Left cardiac atrium (tissue), 4 donors: ENCODE measurements around the gene WDR83. TPM values are rescaled to one million over a fixed set of nuclear protein-coding genes. Genes with fewer than 3 reads are reported as not detected.
"Not testable (repeated sequence)": the region's sequence is repeated elsewhere in the genome, so short reads cannot be mapped to it uniquely, and the experiment has no call there.

Experiments used
- ATAC-seq, 2 donors: fragments of 200-7000 bp; cut with Tn5 transposase; one replicate each; pipeline ENCODE4 v1.9.1; 2020; ENCODE audit warnings: mild to moderate bottlenecking in 2 of 2, moderate library complexity in 2 of 2
- DNase-seq: peaks from one replicate; pipeline ENCODE4 v3.0.0-alpha.2; 2020
- intact Hi-C, 2 donors: fragments of 100-400 bp; cut with DNase I; formaldehyde crosslinking; loops; one replicate each; pipeline versions ENCODE4 v1.14.1 to v1.15.1; 2022 to 2023
- total RNA-seq, 2 donors: library from RNA; stranded (reverse); fragmentation: NEBNext Ultra II Directional; extraction: Animal tissue kit (Norgen Biotek cat#: 25700); gene quantifications; one replicate each; pipeline ENCODE4 v1.2.1, GENCODE V29; 2021
- donor health status: DM: no; HTN: yes; CAD: no.
- donor health status: DM: no; HTN: yes; CAD: no; lungs with severe emphysema.
- donor health status: DM: yes; HTN: yes; CAD: no.
- donor health status: Dilated cardiomyopathy.

Gene WDR83
- total RNA-seq, 2 donors from 2014 or later = 7.8 to 8.0 TPM

DNA sequence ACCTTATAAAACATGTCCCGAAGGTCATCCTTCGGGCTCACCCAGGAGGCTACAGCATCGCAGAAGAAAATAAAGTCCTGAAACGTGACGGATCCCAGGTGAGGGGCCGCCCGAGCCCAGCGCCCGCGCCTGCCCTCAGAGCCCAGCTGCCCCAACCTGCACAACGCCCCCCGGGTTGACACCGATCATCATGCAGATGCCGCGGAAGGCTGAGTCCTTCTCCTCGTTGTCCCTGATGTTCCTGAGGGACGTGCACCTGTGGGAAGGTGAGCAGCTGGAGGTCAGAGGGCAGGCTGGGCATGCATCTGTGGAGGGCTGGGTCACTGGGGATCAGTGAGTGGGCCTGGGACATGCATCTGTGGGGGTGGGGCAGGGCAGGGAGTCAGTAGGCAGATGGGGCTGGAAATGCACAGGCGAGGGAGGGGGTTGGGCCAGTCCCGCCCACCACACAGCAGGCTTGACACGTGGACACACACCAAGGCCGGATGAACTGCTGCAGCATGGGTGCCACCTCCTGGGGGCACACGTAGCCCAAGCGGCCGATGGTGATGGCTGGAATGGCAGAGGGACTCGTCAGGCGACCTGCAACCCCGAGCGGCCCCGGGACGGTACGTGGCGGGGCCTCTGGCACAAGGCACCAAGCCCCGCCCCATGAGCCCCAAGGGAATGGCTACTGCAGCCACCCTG is 35.1 kb downstream of the WDR83 start:
- DNase-seq (no peak), ATAC-seq (no peak)
- intact Hi-C loops = no loop called here

DNA sequence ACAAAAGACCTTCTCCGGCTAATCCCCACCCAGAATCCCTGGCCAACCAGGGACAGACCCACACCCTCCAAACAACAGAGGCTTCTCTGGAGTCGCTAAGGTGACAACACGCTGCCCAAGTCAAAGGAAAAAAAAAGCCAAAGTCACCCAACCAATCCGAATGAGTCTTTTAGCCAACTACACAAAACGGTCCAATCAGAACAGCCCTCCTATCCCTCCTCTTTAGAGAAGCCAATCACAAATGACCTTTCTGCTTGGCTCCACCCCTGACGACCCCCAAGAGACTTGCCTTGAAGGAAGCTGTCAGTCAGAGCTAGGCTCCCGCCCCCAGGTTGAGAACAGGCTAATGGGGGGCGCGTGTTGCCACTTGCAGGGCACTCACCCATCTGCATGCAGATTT is 36.4 kb downstream of the WDR83 start:
- ATAC-seq (no peak), DNase-seq (no peak)
- intact Hi-C loops = no loop called here

DNA sequence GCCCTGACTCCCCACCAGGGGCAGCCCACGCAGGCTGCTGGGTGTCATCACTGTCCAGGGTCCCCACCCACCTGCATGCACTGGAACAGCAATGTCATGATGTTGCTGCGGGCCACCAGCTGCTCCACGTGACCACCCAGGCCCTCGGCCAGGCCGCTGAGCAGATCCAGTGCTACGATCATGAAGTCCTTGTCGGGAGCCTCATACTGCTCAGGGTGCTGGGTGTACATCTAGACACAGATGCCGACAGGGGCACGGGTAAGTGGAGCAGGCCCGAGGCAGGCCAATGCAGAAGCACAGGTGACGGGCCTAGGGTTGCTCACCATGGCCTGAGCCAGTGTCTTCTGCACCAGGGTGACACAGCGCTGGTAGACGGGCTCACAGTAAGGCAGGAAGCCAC is 38.6 kb downstream of the WDR83 start:
- DNase-seq (no peak), ATAC-seq (no peak)
- intact Hi-C loops = no loop called here

DNA sequence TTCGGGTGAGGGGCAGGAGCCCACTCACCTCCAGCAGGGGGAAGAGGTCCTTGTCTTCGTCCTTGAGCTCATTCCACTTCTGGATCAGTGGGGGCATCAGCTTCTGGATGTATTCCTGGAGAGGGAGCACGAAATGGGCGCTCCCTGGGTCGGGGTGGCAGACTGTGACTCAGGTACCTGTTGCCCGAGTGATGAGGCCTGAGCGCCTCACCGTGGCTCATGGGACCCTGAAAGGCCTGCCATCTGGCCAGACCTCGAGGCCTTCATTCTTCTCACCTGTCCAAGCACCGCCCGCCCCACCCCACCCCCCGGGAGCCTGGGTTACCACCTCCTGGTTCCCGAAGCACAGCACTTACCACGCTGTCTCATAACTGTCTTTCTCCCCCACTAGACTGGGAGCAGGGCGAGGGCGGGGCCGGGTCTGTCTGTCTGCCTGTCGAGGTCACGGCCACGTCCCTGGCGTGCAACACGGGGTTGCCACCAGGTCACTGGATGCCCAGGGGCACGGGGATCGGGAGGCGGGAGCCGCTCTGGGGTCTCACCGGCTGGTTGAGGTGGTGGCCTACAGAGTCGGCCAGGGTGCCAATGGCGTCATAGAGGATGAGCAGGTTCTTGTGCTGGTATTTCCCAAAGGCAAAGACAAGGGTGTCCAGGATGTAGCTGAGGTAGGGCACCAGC is 39.2 kb downstream of the WDR83 start:
- no peak for DNase-seq
- ATAC-seq = no peak
- intact Hi-C loops = no loop called here

DNA sequence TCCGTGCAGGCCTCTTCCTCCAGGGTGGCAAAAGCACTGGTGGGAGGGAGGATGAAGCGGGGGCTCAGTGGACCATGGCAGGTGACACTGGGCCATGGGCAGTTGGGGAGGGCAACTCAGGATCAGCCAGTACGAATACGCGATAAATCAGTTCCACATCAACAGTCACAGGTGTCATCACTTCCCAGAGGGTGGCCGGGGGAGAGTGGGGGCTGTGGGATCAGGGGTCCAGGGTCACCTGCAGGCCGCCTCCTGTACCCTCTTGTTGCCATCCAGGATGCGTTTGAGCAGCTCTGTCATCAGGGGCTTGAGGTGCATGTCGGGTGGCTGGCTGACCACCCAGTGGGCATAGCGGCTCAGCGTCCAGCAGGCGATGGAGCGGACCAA is 39.7 kb downstream of the WDR83 start:
- ATAC-seq = no peak
- intact Hi-C loops = no loop called here

DNA sequence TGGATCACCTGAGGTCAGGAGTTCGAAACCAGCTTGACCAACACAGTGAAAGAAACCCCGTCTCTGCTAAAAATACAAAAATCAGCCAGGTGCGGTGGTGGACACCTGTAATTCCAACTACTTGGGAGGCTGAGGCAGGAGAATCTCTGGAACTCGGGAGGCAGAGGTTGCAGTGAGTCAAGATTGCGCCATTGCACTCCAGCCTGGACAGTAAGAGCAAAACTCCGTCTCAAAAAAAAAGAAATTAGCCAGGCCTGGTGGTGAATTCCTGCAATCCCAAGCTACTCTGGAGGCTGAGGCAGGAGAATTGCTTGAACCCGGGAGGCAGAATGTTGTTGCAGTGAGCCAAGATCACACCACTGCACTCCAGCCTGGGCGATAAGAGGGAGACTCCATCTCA is 42.0 kb downstream of the WDR83 start:
- intact Hi-C loops = no loop called here
- ATAC-seq (no peak), DNase-seq (no peak)

More for the DNA sequence above, 39.7 kb downstream of the WDR83 start:
- no peak for DNase-seq

DNA sequence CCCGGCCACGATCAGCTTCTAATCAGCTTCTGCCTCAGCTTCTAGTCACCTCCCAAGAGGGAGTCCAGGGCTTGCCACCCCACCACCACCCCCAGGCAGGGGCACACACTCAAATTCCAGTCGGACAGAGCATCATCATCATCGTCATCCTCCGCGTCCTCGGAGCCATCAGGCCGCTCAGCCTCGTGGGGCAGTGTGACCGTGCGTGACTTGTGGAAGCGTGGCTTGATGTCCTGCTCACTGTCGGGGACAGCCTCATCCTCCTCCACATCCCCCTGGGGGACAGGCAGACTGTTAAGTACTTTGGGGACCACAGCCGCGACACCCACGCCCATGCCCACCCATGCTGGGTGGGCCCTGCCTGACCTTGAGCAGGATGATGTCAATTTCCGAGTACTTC is 44.6 kb downstream of the WDR83 start:
- intact Hi-C loops = no loop called here
- DNase-seq (no peak), ATAC-seq (no peak)

DNA sequence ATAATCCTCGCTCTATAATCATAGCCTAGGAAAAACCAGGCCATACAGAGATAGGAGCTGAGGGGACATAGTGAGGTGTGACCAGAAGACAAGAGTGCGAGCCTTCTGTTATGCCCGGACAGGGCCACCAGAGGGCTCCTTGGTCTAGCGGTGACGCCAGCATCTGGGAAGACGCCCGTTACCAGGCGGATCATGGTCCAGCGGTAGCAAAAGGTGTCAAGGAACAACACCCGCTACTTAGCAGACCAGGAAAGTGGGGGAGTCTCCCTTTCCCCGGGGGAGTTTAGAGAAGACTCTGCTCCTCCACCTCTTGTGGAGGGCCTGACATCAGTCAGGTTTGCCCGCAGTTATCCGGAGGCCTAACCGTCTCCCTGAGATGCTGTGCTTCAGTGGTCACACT is 45.5 kb downstream of the WDR83 start:
- DNase-seq, intact Hi-C loops, ATAC-seq: not testable (repeated sequence)

DNA sequence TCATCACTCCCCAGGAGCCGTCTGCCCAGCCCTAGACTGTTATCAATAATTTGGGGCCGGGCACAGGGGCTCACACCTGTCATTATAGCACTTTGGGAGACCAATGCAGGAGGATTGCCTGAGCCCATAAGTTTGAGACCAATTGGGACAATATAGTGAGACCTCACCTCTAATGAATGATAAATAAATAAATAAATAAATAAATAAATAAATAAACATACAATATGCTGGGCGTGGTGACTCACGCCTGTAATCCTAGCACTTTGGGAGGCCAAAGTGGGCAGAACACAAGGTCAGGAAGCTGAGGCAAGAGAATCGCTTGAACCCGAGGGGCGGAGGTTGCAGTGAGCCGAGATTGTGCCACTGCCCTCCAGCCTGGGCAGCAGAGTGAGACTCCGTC is 46.7 kb downstream of the WDR83 start:
- ATAC-seq, intact Hi-C loops, DNase-seq: not testable (repeated sequence)

DNA sequence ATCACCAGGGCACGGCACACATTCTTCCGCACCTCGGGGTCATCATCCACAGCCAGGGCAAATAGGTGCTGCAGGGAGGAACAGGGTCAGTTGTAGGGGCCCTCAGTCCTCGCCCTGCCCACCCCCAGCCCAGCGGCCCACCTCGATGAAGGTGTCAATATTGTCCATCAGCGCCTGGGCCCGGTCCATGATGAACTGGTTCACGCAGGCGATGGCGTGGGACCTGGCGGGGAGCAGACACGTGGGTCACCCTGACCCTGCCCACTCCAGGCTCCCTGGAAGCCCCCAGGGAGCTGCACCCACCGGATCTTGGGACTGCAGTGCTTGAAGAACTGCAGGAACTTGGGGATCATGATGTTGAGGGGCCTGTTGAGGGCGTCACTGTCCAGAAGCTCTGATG is 48.5 kb downstream of the WDR83 start:
- DNase-seq (no peak), ATAC-seq (no peak)
- intact Hi-C loops = no loop called here

DNA sequence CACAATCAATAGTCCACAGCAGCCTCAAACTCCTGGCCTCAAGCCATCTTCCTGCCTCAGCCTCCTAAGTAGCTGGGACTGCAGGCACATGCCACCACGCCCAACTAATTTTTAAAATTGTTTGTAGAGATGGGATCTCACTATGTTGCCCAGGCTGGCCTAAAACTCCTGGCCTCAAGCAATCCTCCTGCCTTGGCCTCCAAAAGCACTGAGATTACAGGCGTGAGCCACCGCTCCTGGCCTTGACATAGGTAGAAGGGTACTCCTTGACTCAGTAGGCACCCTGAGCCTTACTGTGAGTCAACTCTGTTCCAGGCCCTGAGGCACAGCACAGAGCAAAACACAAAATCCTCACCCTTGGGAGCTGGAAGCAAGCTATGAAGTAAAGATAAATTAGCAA is 49.3 kb downstream of the WDR83 start:
- DNase-seq (no peak), ATAC-seq (no peak)
- intact Hi-C loops = no loop called here

DNA sequence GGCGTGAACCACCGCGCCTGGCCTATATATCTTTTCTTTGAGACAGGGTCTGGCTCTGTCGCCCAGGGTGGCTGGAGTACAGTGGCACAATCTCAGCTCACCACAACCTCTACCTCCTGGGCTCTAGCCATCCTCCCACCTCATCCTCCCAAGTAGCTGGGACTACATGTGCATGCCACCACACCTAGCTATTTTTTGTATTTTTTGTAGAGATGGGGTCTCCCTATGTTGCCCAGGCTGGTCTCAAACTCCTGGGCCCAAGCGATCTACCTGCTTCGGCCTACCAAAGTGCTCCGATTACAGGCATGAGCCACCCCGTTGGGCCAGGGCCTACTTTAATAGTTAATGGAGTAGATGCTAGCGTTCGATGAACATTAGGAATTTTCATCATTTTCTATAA is 53.7 kb downstream of the WDR83 start:
- DNase-seq = no peak
- intact Hi-C loops = no loop called here
- ATAC-seq = no peak

DNA sequence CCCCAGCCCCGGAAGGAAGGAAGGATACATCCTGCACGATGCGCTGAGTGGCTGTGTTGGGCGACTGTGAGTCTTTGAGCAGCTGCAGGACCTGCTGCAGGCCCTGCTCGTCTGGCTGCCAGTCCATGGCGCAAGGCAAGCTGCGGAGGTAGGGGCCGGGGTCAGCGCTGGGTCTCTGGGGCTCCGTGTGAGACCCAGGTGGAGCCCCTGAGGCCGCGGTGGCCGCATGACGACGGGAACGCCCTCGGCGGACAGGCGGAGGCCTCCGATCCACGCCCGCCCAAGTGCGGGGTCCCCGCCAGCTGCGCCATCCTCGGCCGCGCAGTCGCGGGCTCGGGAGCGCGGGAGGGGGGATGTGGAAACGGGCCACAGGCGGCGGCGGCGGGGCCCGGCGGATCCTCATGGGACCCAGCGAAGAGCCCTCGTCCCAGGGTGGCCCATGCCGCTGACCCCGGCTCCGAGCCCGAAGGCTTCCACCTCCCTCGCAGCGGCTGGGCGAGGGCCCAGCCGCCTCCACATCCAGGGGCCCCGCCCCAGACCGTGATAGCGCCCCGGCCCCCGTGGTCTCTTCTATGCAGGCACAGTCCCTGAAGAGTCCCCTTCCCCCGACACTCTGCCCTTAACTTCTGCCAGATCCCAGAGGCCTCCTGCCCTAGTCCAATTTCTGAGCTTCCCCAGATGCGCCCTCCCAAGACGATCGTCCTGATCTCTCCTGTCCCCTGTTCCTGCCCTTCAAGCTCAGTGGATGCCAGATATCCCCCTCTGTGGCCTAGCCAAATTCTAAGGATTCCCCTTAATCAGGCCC is 54.4 kb downstream of the WDR83 start:
- DNase-seq (peak; percentile 50), ATAC-seq (peak; percentile 12 to 27)
- intact Hi-C loops = no loop called here

DNA sequence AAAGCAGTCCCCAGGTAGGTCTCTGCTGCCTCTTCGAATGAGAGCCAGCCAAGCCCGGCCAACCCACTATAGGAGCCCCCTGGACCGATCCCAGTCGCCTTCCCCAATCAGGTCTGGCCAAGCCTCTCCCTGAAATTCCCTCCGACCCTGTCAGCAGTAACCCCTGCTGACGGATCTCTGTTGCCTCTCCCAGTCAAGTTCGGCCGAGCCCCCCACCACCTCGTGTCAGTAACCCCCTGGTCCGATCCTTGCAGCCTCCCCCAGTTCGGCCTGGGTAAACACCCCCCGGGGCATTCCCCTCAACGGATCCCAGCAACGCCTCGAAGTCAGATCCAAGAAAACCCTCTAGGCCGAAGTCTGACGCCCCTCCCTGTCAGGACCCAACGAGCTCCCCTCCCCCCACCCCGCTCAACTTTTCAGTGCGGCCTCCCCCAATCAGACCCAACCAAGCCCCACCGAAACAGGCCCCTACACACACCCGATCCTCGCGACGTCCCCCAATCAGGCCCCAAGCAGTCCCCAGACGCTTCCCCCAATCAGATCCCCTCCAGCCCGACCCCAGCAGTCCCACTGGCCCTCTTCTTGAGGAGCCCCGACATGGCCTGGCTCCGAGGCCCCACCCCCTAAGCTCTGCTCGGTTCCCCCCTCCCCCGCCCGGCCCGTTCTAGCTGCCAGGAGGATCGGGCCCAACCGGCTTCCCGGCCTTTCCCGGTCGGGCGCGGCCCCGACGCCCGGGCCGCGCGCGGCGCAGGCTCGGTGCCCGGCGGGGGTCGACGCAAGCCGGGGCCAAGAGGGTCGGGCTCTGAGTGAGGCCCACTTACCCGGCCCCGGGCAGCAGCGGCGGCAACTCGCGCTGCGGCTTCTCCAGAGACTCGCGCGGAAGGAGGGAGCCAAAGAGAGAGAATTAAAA is 55.3 kb downstream of the WDR83 start:
- ATAC-seq = peak; percentile 66 to 69
- intact Hi-C loops = no loop called here
- peak; percentile 83 for DNase-seq

DNA sequence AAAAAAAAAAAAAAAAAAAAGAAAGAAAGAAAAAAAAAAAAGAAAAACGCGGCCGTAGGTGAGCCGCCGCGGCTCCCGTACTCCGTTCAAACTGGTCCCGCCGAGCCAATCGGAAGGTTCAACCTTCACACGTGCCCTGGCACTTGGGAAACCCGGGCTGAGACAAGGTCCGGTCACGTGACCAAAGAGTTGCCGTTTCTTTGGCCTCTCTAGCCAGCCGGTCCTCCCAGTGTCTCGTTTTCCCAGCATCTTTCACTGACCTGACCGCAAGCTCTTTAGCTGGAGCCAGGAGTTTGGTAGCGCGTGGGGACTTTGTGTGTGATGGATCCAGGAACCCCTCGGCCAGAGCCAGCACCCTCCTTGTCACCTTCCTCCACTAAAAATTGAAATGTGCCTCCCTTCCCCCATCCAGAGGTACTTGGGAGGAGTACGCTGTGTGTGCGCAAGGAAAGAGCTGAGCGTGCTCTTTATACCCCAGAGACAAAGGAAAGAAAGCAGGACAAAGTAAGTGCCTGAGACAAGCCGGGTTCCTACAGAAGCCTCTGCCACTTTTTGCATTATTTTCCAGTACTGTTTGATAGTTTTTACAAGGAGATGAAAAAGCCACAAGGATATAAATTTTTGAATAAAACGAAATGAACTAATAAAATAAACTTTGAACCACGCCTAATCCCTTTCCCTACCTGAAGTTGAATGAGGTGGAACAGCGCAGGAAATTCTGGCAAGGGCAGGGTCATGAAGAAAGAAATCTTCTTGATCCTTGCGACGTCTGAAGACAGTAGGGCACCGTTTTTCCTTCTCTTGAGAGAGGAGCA is 56.2 kb downstream of the WDR83 start:
- intact Hi-C loops = no loop called here
- DNase-seq = peak; percentile 99

DNA sequence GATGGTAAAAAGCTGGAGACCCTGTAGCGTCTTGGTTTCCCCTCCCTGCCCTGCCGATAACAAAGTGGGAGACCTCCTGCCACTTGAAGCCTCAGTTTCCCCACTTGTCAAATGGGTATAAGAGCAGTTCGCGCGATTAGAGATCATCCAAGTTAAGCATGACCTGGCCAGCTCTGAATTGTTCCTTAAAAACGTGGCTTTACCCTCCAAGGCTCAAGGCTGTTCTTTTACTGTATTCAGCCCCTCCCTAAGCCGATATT is 56.7 kb downstream of the WDR83 start:
- DNase-seq (no peak), ATAC-seq (no peak)
- intact Hi-C loops = no loop called here

More for the DNA sequence above, 56.2 kb downstream of the WDR83 start:
- ATAC-seq = peak; percentile 92 to 94

DNA sequence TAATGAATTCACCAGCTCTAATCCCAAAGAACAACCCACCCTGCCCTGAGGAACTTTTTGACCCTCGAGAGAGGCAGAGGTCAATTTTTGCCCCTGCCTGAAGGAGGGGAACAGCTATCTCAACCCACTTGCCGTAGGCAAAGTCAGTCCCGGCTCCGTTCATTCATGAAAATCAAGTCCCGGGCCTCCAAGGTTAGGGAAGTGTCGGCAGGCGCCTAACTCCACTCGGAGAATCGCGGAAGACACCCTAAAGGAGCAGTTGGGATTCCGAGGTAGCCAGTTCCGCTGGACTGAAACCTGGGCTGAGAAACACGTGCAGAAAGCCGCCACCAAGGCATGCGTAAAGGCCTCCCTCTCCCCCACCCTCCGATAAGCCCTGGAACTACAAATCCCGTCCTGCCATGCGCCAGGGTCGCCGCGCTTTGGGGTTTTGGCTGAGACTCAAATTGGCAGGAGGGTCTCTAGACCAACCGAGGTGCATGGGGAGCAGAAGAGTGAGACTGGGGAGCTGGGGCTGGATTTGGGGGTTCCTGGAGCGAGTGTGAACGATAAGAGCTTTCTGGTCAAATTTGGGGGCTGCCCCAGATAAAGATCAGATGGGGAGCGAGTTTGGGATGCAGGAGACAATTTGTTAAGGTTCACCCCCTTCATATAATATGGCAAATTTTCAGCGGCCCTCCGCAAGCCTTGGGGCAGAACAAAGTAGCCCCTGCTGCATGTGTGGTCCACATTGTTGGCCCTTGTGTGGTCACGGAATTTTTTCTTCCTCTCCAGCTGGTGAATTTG is 57.2 kb downstream of the WDR83 start, which contains the start of gene TNPO2:
TNPO2 (minus strand) TSS at position 292 of the 786 bp plus-strand sequence. CDS start 2,955 bp downstream, outside the sequence.
- intact Hi-C loops = no loop called here
- DNase-seq = peak; percentile 68
- ATAC-seq = peak; percentile 21 to 61
